Brain microvascular endothelial cell (primary cell): ENCODE data around the gene PXK.
A peak's percentile ranks its signal among the peaks of the same experiment; 100 is the strongest.

ENCODE experiments used
- DNase-seq: peaks from one replicate; pipeline ENCODE4 v3.0.0-alpha.2; 2020
- H3K27ac ChIP-seq: fragments of 250-450 bp; sonication (Bioruptor Pico); 2 replicates; pipeline ENCODE4 v1.5.1; 2020; ENCODE audit warnings: mild to moderate bottlenecking, moderate library complexity
- H3K27me3 ChIP-seq: fragments of 250-450 bp; sonication (Bioruptor Pico); replicated peaks from 2 replicates; pipeline ENCODE4 v1.5.1; 2020; ENCODE audit warnings: mild to moderate bottlenecking
- H3K36me3 ChIP-seq: fragments of 250-450 bp; sonication (Bioruptor Pico); replicated peaks from 2 replicates; pipeline ENCODE4 v1.5.1; 2020; ENCODE audit warnings: mild to moderate bottlenecking
- H3K4me3 ChIP-seq: 2 replicates; pipeline ENCODE4 v1.5.1; 2011; ENCODE audit warnings: low read depth, mild to moderate bottlenecking, control low read depth, low read length, moderate library complexity
- CTCF ChIP-seq: IDR thresholded peaks from 2 replicates; pipeline ENCODE4 v1.5.1; 2011; ENCODE audit warnings: low read depth, mild to moderate bottlenecking, moderate library complexity, low read length, control low read depth, inconsistent platforms; ENCODE audit errors: missing control alignments
- in situ Hi-C: cut with HindIII; loops from 2 replicates; pipeline ENCODE4 v1.10.0; 2017; ENCODE audit warnings: low sequenced_read_pairs, low pct_ligation_motif_present

Gene PXK

GRCh38 chr3:58414538-58415197, 82.0 kb downstream of the PXK start:
- Histone ChIP-seq H3K27me3 (no peaks in the 10 kb centered on the region), H3K27ac (no peak overlapping the region), H3K4me3 (no peak overlapping the region), H3K36me3 (peaks cover 12% of the 10 kb centered on the region)
- in situ Hi-C loops, result no loop called here
- TF ChIP-seq CTCF, result peak; percentile 80
- peak; percentile 70 for DNase-seq

- no peak overlapping the region for H3K27ac ChIP-seq
- peaks cover 3% of the 10 kb centered on the region for H3K36me3 ChIP-seq
- H3K27me3 ChIP-seq, result no peaks in the 10 kb centered on the region
- no peak for TF ChIP-seq CTCF
- no peak overlapping the region for H3K4me3 ChIP-seq
- DNase-seq, result no peak
- in situ Hi-C loops, result no loop called here
Measured at GRCh38 chr3:58416191-58416590, 83.5 kb downstream of the PXK start.

- H3K4me3 ChIP-seq, result no peak overlapping the region
- peaks cover 3% of the 10 kb centered on the region for H3K36me3 ChIP-seq
- in situ Hi-C loops, result no loop called here
- no peaks in the 10 kb centered on the region for H3K27me3 ChIP-seq
- no peak for DNase-seq
- no peak for TF ChIP-seq CTCF
- H3K27ac ChIP-seq, result no peak overlapping the region
Measured at GRCh38 chr3:58417075-58417474, 84.4 kb downstream of the PXK start.

- H3K4me3 ChIP-seq, result no peak overlapping the region
- in situ Hi-C loops, result no loop called here
- H3K27ac ChIP-seq, result no peak overlapping the region
- peaks cover 3% of the 10 kb centered on the region for H3K36me3 ChIP-seq
- no peak for DNase-seq
- no peaks in the 10 kb centered on the region for H3K27me3 ChIP-seq
- TF ChIP-seq CTCF, result no peak
Measured at GRCh38 chr3:58418227-58418626, 85.5 kb downstream of the PXK start.

GRCh38 chr3:58419780-58420507, 87.3 kb downstream of the PXK start:
- no peaks in the 10 kb centered on the region for H3K27me3 ChIP-seq
- no peak overlapping the region for H3K27ac ChIP-seq
- TF ChIP-seq CTCF, result peak; percentile 7
- peaks cover 6% of the 10 kb centered on the region for H3K36me3 ChIP-seq
- no peak overlapping the region for H3K4me3 ChIP-seq
- DNase-seq, result no peak
- in situ Hi-C loops, result no loop called here
